HG03139 (cell line): ENCODE results near the gene RHOT2.

Experiments used
- ATAC-seq: cut with Tn5 transposase; IDR thresholded peaks from one replicate; pipeline ENCODE4 v1.9.1; 2021; ENCODE audit not compliant: unreplicated experiment

The RHOT2 gene

DNA sequence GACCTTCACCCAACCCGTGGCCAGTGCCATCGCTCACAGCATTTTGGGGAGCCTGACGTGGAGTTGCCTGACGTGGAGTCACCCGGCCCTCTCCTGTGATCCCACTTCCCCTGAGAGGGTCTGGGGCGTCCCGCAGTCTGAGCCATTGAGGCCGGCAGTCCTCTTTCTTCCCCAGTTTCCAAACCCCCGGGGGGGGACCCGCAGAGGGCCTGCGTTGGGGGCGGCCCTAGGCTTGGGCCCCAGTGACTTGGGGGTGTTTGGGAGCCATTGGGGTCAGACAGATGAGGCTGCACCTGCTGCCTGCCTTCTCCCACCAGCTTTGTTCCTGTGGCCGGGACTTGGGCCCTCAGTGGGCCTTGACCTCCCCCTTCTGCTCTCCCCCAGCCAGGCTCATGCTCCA lies 1.7 kb downstream of the RHOT2 start:
- no peak for ATAC-seq

- no peak for ATAC-seq
Measured at GRCh38 chr16:670485-671352, 2.8 kb downstream of the RHOT2 start.

- ATAC-seq, result no peak
Measured at GRCh38 chr16:671353-672131, 3.6 kb downstream of the RHOT2 start.

DNA sequence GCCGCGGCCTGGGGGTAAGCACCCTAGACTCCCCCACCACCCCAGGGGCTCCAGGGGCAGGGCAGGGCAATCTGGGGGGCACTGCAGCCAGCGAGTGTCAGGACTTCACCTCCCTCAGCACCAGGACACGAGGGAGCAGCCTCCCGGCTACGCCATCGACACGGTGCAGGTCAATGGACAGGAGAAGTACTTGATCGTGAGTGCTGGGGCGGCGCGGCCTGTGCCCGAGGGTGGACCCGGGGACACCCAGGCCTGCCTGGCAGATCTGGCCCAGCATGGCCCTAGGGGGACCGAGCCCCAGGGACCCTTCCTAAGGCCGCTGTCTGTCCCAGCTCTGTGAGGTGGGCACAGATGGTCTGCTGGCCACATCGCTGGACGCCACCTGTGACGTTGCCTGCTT lies 4.4 kb downstream of the RHOT2 start:
- ATAC-seq, result no peak

- ATAC-seq, result no peak
Measured at GRCh38 chr16:672851-673250, 4.9 kb downstream of the RHOT2 start.

DNA sequence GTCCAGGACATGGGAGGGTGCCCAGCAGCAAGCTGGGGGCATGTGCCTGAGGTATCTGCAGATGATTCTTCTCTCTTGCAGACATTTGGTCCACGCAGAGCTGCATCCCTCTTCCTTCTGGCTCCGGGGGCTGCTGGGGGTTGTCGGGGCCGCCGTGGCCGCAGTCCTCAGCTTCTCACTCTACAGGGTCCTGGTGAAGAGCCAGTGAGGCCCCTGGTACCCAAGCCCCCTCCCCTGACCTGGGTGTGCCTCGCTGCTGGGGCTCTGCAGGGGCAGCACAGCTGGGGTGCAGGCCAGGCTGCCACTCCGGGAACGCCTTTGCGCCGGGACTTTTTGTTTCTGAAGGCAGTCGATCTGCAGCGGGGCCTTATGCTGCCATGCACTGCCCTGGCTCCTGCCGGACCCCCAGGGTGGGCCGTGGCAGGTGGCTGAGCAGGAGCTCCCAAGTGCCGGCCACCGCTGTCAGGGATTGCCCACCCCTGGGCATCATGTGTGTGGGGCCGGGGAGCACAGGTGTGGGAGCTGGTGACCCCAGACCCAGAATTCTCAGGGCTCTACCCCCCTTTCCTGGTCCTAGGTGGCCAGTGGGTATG lies 5.6 kb downstream of the RHOT2 start:
- ATAC-seq, result no peak

DNA sequence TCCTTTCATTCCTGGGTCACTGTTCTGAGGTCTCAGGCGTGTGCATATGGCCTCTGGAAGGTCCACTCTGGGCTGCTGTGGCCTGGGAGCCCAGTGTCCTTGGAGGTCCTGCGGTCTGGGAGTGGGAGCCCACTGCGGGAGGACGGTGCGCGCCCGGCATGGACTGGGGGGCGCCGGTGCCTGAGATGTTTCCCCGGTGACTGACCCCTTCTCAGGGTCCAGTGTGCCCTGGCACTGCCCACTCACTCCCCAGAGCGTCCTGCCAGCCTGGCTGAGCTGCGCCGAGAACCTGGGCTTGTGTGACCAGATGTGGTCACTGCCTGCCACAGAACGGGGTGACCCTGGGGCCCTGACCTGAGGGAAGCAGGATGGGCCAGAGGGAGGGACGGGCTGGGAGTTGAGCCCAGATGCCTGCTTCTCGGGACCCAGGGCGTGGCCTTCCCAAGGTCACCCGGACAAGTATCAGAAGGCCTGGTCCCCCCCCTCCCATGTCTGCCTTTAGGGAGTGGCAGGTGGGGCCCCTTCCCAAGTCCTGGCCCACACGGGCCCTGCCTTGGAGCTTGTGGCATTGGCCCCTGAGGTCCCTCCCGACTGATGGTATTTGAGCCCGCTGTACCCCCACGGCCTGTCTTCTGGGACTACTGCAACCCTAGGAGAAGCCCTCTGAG lies 6.4 kb downstream of the RHOT2 start:
- ATAC-seq, result no peak

DNA sequence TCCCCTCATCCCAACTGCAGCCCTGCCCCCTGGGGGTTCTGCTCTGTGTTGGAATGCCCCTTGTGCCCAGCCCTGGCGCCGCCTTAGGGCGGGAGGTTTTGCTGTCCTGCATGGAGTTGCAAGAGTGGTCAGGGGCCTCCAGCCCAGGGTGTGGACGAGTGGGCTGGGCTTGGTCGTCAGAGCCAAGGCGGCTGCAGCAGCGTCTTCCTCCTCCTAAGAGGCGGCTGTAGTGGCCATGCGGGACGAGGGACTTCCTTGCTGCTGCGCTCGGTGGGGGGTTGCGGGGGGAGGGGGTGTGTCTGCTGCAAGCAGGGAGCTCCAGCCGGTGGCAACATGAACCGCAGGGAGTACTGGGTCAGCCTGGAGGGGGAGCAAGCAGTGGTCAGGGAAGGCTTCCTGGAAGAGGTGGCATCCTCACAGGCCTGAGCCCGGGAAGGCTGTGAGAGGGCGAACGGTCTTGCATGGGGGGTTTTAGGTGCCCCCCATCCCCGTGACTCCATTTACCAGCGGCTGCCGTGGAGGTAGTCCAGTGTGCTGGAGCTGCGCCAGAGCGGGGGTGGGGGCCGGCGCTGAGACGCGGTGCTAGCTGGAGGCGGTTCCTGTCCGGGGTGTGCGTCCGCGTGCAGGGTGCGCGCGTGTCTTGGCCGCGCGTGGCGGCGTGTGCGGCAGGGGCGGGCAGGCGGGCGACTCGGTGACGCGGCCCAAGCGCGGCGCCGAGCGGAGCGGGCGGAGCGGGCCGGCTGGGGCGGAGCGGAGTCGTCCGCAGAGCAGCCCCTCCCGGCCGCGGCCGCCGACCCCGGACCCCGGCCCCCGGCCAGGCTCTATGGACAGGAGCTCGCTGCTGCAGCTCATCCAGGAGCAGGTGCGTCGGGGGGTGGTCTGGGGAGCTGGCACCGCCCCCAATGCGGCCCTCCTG lies 7.3 kb downstream of the RHOT2 start, which contains the start of gene RHBDL1:
TSS of gene RHBDL1 (plus strand) at position 704 of the 916 bp plus-strand sequence. CDS start at position 824, 120 bp downstream.
- no peak for ATAC-seq

GRCh38 chr16:675884-676564 lies 8.1 kb downstream of the RHOT2 start:
- ATAC-seq, result no peak

- no peak for ATAC-seq
Measured at GRCh38 chr16:676565-676902, 8.6 kb downstream of the RHOT2 start.

DNA sequence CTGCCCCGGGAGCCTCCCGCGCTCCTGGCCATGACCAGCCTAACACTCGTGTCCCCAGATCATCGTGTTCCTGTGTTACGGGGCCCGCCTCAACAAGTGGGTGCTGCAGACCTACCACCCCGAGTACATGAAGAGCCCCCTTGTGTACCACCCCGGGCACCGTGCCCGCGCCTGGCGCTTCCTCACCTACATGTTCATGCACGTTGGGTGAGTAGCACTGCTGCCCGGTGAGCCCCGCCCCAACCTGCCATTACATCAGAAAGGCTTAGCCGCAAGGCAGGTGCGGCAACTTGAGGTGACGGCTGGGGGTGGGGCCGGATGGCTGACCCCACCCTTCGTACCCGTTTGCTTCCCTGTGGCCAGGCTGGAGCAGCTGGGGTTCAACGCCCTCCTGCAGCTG lies 9.0 kb downstream of the RHOT2 start:
- ATAC-seq, result no peak

- no peak for ATAC-seq
Measured at GRCh38 chr16:677316-678190, 9.6 kb downstream of the RHOT2 start.

- no peak for ATAC-seq
Measured at GRCh38 chr16:678209-678857, 10.4 kb downstream of the RHOT2 start.

GRCh38 chr16:678858-679813 lies 11.2 kb downstream of the RHOT2 start:
- ATAC-seq, result no peak

DNA sequence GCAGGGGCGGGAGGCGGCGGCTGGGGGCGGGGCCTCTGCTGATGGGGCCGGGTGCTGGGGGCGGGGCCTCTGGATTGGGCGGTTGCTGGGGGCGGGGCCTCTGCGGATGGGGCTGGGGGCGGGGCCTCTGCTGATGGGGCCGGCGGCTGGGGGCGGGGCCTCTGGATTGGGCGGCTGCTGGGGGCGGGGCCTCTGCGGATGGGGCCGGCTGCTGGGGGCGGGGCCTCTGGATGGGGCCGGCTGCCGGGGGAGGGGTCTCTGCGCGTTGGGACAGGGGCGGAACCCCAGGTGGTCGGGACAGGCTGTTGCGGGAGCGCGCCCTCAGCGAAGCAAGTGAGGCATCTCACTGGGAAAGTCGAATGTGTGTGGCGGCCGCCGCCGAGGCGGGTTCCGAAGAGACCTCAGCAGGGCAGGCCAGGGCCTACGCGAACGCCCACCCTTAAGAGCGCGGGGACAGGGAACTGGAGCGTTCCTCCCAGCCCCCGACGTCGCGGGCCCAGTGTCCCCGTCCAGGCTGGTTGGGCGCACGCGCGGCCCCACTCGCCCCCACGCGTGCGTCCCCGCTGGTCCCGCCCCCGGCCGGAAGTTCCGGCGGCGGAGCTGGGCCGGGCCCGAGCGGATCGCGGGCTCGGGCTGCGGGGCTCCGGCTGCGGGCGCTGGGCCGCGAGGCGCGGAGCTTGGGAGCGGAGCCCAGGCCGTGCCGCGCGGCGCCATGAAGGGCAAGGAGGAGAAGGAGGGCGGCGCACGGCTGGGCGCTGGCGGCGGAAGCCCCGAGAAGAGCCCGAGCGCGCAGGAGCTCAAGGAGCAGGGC lies 12.1 kb downstream of the RHOT2 start, which contains the start of gene STUB1:
TSS of gene STUB1 (plus strand) at position 597 of the 811 bp plus-strand sequence. CDS start at position 713, 116 bp downstream.
- ATAC-seq, result no peak

GRCh38 chr16:680625-680945 lies 12.7 kb downstream of the RHOT2 start:
- ATAC-seq, result no peak
